Keratinocyte (primary cell): ENCODE measurements around the gene RAI14.

Experiments used
- CTCF ChIP-seq, 3 experiments: IDR thresholded peaks in 1 of 3; conservative IDR thresholded peaks in 1 of 3; optimal IDR thresholded peaks in 1 of 3; 2 replicates in 2 of 3; 3 replicates in 1 of 3; pipeline versions ENCODE3 to v1.5.1; 2011; ENCODE audit warnings: low read length in 3 of 3, mild to moderate bottlenecking in 3 of 3, moderate library complexity in 2 of 3, control low read depth in 1 of 3, inconsistent platforms in 1 of 3; ENCODE audit not compliant: insufficient read depth in 2 of 3; ENCODE audit errors: extremely low read depth in 1 of 3
- EZH2 ChIP-seq: IDR thresholded peaks from one replicate; pipeline ENCODE4 v1.6.1; 2012; ENCODE audit warnings: inconsistent platforms, mild to moderate bottlenecking, low read length, moderate library complexity

- TF ChIP-seq EZH2 (no peak), CTCF (optimal IDR thresholded peaks at IDR 0.05 in 1 of 3, IDR thresholded peaks at IDR 0.05 in 1 of 3, conservative IDR thresholded peaks at IDR 0.05 in 1 of 3; ENCODE audit: extremely low read depth in 1 of 3, insufficient read depth in 2 of 3, low read length in 3 of 3) (no peak)
These were observed 185.7 kb downstream of the RAI14 start for GRCh38 chr5:34841816-34842215.
